HG02943 (cell line): ENCODE results near the gene CAPN14.
"Not testable (repeated sequence)": the region's sequence is repeated elsewhere in the genome, so short reads cannot be mapped to it uniquely, and the experiment has no call there.

Experiments used
- ATAC-seq: cut with Tn5 transposase; IDR thresholded peaks from one replicate; pipeline ENCODE4 v1.9.1; 2021; ENCODE audit warnings: mild to moderate bottlenecking, low read depth, moderate library complexity; ENCODE audit not compliant: unreplicated experiment

The CAPN14 gene

GRCh38 chr2:31199206-31199605 lies 18.1 kb downstream of the CAPN14 start:
- ATAC-seq, result no peak

- no peak for ATAC-seq
Observed at GRCh38 chr2:31197669-31198068, 19.6 kb downstream of the CAPN14 start.

- no peak for ATAC-seq
Observed at GRCh38 chr2:31197166-31197565, 20.1 kb downstream of the CAPN14 start.

GRCh38 chr2:31196622-31197021 lies 20.7 kb downstream of the CAPN14 start:
- no peak for ATAC-seq

GRCh38 chr2:31193806-31194205 lies 23.5 kb downstream of the CAPN14 start:
- ATAC-seq, result no peak

GRCh38 chr2:31192851-31193392 lies 24.4 kb downstream of the CAPN14 start:
- no peak for ATAC-seq

- ATAC-seq, result no peak
Observed at GRCh38 chr2:31192396-31192795, 24.9 kb downstream of the CAPN14 start.

GRCh38 chr2:31191931-31192330 lies 25.4 kb downstream of the CAPN14 start:
- ATAC-seq, result no peak

- ATAC-seq, result no peak
Observed at GRCh38 chr2:31190188-31190587, 27.1 kb downstream of the CAPN14 start.

- ATAC-seq, result no peak
Observed at GRCh38 chr2:31189141-31189540, 28.2 kb downstream of the CAPN14 start.

- ATAC-seq, result no peak
Observed at GRCh38 chr2:31188131-31188530, 29.2 kb downstream of the CAPN14 start.

- ATAC-seq, result no peak
Observed at GRCh38 chr2:31187166-31187565, 30.1 kb downstream of the CAPN14 start.

GRCh38 chr2:31183973-31184372 lies 33.3 kb downstream of the CAPN14 start:
- ATAC-seq, result not testable (repeated sequence)

- no peak for ATAC-seq
Observed at GRCh38 chr2:31176742-31177141, 40.6 kb downstream of the CAPN14 start.

GRCh38 chr2:31171142-31171541 lies 46.2 kb downstream of the CAPN14 start:
- ATAC-seq, result no peak

- ATAC-seq, result no peak
Observed at GRCh38 chr2:31170071-31170698, 47.1 kb downstream of the CAPN14 start.

GRCh38 chr2:31168291-31168690 lies 49.0 kb downstream of the CAPN14 start:
- ATAC-seq, result no peak

- ATAC-seq, result no peak
Observed at GRCh38 chr2:31166925-31167324, 50.4 kb downstream of the CAPN14 start.

GRCh38 chr2:31163011-31163539 lies 54.2 kb downstream of the CAPN14 start:
- no peak for ATAC-seq

- ATAC-seq, result no peak
Observed at GRCh38 chr2:31161637-31162036, 55.7 kb downstream of the CAPN14 start.

GRCh38 chr2:31151501-31151900 lies 65.8 kb downstream of the CAPN14 start:
- no peak for ATAC-seq

GRCh38 chr2:31150120-31150670 lies 67.1 kb downstream of the CAPN14 start:
- no peak for ATAC-seq
